ENCODE measurements around the gene TRAPPC2.

- TF ChIP-seq, protein P1, sequence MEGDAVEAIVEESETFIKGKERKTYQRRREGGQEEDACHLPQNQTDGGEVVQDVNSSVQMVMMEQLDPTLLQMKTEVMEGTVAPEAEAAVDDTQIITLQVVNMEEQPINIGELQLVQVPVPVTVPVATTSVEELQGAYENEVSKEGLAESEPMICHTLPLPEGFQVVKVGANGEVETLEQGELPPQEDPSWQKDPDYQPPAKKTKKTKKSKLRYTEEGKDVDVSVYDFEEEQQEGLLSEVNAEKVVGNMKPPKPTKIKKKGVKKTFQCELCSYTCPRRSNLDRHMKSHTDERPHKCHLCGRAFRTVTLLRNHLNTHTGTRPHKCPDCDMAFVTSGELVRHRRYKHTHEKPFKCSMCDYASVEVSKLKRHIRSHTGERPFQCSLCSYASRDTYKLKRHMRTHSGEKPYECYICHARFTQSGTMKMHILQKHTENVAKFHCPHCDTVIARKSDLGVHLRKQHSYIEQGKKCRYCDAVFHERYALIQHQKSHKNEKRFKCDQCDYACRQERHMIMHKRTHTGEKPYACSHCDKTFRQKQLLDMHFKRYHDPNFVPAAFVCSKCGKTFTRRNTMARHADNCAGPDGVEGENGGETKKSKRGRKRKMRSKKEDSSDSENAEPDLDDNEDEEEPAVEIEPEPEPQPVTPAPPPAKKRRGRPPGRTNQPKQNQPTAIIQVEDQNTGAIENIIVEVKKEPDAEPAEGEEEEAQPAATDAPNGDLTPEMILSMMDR (IDR thresholded peaks at IDR 0.05): no peak
- TF ChIP-seq E2F1 (CRISPR knock-in tag; IDR thresholded peaks at IDR 0.05) (no peak), TEAD4 (CRISPR knock-in tag; IDR thresholded peaks at IDR 0.05) (no peak), FOXJ3 (CRISPR knock-in tag; IDR thresholded peaks at IDR 0.05; ENCODE audit: borderline replicate concordance) (no peak), GABPB1 (CRISPR knock-in tag; IDR thresholded peaks at IDR 0.05) (no peak), KAT7 (CRISPR knock-in tag; IDR thresholded peaks at IDR 0.05; ENCODE audit: borderline replicate concordance) (no peak), ETV6 (CRISPR knock-in tag; IDR thresholded peaks at IDR 0.05) (no peak), SP1 (CRISPR knock-in tag; conservative IDR thresholded peaks at IDR 0.05) (no peak), ZNF232 (CRISPR knock-in tag; IDR thresholded peaks at IDR 0.05) (no peak), JUN (CRISPR knock-in tag; IDR thresholded peaks at IDR 0.05) (no peak), ELF4 (CRISPR knock-in tag; IDR thresholded peaks at IDR 0.05; ENCODE audit: low read depth) (no peak), SMAD3 (CRISPR knock-in tag; IDR thresholded peaks at IDR 0.05; ENCODE audit: borderline replicate concordance) (no peak)
- TF ChIP-seq, protein P2, sequence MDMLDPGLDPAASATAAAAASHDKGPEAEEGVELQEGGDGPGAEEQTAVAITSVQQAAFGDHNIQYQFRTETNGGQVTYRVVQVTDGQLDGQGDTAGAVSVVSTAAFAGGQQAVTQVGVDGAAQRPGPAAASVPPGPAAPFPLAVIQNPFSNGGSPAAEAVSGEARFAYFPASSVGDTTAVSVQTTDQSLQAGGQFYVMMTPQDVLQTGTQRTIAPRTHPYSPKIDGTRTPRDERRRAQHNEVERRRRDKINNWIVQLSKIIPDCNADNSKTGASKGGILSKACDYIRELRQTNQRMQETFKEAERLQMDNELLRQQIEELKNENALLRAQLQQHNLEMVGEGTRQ (CRISPR knock-in tag; IDR thresholded peaks at IDR 0.05): no peak
- TF ChIP-seq, protein P3, sequence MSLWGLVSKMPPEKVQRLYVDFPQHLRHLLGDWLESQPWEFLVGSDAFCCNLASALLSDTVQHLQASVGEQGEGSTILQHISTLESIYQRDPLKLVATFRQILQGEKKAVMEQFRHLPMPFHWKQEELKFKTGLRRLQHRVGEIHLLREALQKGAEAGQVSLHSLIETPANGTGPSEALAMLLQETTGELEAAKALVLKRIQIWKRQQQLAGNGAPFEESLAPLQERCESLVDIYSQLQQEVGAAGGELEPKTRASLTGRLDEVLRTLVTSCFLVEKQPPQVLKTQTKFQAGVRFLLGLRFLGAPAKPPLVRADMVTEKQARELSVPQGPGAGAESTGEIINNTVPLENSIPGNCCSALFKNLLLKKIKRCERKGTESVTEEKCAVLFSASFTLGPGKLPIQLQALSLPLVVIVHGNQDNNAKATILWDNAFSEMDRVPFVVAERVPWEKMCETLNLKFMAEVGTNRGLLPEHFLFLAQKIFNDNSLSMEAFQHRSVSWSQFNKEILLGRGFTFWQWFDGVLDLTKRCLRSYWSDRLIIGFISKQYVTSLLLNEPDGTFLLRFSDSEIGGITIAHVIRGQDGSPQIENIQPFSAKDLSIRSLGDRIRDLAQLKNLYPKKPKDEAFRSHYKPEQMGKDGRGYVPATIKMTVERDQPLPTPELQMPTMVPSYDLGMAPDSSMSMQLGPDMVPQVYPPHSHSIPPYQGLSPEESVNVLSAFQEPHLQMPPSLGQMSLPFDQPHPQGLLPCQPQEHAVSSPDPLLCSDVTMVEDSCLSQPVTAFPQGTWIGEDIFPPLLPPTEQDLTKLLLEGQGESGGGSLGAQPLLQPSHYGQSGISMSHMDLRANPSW (CRISPR knock-in tag; conservative IDR thresholded peaks at IDR 0.05; ENCODE audit: low read depth): no peak
These were observed 20.3 kb upstream of the TRAPPC2 start for GRCh38 chrX:13754765-13755164.

All from WTC11 (cell line).